Sigmoid colon (tissue), 4 donors: ENCODE results near the gene SYNGAP1.

Experiments
- EP300 ChIP-seq, 4 donors: sonication (generic); formaldehyde crosslinking; IDR thresholded peaks; one replicate each; pipeline ENCODE4 v1.6.1; 2017; ENCODE audit warnings: antibody characterized with exemption in 4 of 4
- POLR2A ChIP-seq, 2 donors: fragments of 450-650 bp; IDR thresholded peaks; one replicate each; pipeline ENCODE4 v1.6.1; 2016; ENCODE audit warnings: antibody characterized with exemption in 2 of 2, mild to moderate bottlenecking in 2 of 2, moderate library complexity in 2 of 2
- POLR2AphosphoS5 ChIP-seq, 4 donors: sonication (generic); formaldehyde crosslinking; IDR thresholded peaks; one replicate each; pipeline ENCODE4 v1.6.1; 2017; ENCODE audit warnings: antibody characterized with exemption in 4 of 4
- TF ChIP-seq, protein P1 (sequence below), 4 experiments: fragments of 450-650 bp in 3 of 4; fragments of 200-600 bp in 1 of 4; IDR thresholded peaks; one replicate each; pipeline ENCODE4 v1.5.1; 2016 to 2019; ENCODE audit warnings: antibody characterized with exemption in 4 of 4, mild to moderate bottlenecking in 3 of 4, moderate library complexity in 2 of 4

DNA sequence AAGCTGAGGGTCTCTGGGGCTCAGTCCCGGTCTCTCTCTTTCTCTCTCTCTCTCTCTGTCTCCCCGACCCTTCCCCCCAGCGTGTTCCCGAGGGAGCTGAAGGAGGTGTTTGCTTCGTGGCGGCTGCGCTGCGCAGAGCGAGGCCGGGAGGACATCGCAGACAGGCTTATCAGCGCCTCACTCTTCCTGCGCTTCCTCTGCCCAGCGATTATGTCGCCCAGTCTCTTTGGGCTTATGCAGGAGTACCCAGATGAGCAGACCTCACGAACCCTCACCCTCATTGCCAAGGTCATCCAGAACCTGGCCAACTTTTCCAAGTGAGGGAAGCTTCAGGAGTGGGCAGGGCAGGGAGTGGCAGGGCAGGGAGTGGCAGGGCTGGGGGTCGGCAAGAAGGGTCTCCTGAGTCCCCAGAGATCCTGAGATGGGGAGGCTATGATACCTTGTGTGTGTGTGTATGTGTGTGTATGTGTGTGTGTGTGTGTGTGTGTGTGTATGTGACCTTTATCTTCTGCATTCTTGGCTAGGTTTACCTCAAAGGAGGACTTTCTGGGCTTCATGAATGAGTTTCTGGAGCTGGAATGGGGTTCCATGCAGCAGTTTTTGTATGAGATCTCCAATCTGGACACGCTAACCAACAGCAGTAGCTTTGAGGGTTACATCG lies 20.9 kb downstream of the SYNGAP1 start:
- TF ChIP-seq POLR2AphosphoS5 (IDR thresholded peaks at IDR 0.05) (no peak), EP300 (IDR thresholded peaks at IDR 0.05) (no peak), POLR2A (IDR thresholded peaks at IDR 0.05) (no peak)
- TF ChIP-seq, protein P1, sequence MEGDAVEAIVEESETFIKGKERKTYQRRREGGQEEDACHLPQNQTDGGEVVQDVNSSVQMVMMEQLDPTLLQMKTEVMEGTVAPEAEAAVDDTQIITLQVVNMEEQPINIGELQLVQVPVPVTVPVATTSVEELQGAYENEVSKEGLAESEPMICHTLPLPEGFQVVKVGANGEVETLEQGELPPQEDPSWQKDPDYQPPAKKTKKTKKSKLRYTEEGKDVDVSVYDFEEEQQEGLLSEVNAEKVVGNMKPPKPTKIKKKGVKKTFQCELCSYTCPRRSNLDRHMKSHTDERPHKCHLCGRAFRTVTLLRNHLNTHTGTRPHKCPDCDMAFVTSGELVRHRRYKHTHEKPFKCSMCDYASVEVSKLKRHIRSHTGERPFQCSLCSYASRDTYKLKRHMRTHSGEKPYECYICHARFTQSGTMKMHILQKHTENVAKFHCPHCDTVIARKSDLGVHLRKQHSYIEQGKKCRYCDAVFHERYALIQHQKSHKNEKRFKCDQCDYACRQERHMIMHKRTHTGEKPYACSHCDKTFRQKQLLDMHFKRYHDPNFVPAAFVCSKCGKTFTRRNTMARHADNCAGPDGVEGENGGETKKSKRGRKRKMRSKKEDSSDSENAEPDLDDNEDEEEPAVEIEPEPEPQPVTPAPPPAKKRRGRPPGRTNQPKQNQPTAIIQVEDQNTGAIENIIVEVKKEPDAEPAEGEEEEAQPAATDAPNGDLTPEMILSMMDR (IDR thresholded peaks at IDR 0.05), result no peak
